ENCODE results near the gene GADD45G.

The GADD45G gene

DNA sequence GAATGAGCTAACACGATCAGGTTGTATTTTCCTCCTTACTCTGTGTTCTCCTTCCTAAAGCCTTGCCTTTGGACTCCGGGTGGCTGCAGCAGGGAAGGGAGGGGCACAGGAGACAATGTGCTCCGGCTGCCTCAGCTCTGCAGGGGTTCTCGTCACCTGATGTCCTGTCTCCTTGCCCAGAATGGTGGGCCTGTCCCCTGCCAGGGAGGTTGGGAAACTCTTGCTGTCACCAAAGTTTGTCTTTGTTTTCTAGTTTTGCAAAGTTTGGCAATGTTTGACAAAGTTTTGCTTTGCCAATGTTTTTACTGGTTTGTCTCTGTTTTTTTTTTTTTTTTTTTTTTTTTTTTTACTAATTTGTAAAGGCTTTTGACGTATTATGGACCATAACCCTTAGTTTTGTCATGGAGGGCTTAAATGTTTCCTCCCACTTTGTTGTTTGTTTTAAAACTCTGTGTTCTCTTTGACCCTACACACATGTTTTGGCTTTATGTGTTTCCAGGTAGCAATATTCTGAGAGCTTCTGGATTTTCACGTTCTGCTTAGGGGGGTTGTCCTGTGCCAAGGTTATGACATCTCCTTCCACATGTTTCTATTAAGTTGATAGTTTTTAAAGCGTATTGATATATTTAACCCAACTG is 49.3 kb downstream of the GADD45G start:
- no peak for DNase-seq (ENCODE audit: low read depth)

DNA sequence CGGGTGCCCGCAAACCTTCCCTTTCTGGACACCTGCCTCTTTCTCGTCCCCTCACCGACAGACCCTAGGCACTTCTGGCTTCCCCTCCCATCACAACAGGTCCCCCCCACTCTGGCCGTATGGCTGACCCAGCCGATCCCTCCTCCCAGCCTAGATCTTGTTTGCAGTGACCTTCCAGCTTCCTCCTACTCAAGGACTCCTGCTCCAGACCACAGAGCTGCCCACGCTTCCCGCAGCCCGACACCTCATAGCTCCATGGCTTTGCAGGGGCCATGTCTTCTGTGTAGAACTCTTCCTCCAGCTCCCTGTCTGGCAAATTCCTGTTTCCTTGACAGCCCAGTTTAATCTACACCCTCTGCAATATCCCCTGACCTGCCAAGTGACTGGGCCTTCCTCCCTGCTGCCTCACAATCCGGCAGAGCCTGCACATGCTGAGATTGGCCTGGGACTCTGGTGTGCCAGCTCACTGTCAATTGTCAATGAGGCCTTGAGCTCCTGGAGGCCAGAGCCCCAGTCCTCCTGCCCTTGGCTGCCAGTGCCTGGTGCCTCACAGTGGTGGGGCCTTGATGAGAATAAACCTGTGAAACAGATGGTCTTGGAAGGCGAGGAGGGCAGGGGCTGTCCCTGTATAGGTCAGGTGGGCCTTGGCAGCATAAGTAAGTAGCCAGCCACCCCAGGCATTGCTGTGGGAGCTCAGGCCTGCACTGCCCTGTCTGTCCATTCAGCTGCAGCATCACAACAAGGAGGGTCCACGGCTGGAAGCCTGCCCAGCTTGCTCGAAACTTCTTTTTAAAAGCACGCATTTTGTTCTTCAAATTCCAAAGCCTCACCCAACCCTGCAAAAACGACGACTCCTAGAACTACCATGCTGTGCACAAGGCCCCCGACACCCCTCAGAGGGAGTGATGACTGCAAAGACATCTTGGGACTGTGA is 50.5 kb downstream of the GADD45G start:
- DNase-seq (ENCODE audit: low read depth), result no peak
